Stimulated activated naive CD8-positive, alpha-beta T cell treated with anti-CD3 and anti-CD28 coated beads, Interleukin-15, Interleukin-2, amounts not matched to agents 100 U/mL and 50 U/mL, for 24 hours (primary cell): Measurements from ENCODE around the gene PI4KA.
"Not testable (repeated sequence)": the region's sequence is repeated elsewhere in the genome, so short reads cannot be mapped to it uniquely, and the experiment has no call there.

ENCODE experiments used
- ATAC-seq: fragments of 150-1000 bp; cut with Tn5 transposase; one replicate; pipeline ENCODE4 v1.10.0; 2021
- DNase-seq: peaks from one replicate; pipeline ENCODE4 v3.0.0; 2021

PI4KA gene

DNA sequence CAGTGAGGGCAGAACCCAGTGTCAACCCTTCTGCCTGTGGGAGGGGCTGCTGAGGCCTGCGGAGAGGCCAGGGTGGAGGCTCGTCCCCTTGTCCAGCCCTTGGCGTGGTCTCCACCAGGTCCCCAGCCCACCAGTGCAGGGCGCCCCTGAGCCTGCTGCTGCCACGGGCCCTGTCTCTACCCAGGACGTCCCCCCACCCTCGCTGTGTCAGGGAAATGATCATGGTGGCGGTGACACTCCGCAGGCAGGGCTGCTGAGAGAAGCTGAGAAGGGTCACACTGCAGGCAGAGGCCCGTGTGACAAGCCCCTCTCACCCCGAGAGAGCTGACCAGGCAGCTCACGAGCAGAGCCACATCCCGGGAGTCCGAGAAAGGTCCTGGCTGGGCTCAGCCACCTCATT, 164.4 kb downstream of the PI4KA start:
- not testable (repeated sequence) for DNase-seq, ATAC-seq

DNA sequence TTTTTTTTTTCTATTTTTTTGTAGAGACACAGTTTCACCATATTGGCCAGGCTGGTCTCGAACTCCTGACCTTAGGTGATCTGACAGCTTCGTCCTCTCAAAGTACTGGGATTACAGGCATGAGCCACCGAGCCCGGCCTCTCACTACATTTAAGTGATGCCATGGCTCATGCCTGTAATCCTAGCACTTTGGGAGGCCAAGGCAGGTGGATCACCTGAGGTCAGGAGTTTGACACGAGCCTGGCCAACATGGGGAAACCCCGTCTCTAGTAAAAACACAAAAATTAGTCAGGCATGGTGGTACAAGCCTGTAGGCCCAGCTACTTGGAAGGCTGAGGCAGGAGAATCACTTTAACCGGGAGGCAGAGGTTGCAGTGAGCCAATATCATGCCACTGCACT, 165.7 kb downstream of the PI4KA start:
- DNase-seq, ATAC-seq: not testable (repeated sequence)

DNA sequence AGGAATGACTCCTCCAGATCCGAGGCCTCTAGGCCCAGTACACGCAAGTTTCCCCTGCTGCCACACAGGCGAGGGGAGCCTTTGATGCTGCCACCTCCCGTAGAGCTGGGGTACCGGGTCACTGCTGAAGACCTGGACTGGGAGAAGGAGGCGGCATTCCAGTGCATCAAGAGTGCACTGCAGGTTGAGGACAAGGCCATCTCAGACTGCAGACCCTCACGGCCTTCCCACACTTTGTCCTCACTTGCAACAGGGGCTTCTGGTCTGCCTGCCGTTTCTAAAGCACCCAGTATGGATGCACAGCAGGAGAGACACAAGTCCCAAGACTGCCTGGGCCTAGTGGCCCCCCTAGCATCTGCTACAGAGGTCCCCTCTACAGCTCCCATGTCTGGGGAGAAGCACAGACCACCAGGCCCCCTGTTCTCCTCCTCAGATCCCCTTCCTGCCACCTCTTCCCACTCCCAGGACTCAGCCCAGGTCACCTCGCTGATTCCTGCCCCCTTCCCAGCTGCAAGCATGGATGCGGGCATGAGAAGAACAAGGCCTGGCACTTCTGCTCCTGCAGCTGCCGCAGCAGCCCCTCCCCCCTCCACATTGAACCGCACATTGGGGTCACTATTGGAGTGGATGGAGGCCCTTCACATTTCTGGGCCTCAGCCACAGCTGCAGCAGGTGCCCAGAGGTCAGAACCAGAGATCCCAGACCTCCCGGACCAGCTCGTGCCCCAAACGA, 167.9 kb downstream of the PI4KA start:
- not testable (repeated sequence) for ATAC-seq

DNA sequence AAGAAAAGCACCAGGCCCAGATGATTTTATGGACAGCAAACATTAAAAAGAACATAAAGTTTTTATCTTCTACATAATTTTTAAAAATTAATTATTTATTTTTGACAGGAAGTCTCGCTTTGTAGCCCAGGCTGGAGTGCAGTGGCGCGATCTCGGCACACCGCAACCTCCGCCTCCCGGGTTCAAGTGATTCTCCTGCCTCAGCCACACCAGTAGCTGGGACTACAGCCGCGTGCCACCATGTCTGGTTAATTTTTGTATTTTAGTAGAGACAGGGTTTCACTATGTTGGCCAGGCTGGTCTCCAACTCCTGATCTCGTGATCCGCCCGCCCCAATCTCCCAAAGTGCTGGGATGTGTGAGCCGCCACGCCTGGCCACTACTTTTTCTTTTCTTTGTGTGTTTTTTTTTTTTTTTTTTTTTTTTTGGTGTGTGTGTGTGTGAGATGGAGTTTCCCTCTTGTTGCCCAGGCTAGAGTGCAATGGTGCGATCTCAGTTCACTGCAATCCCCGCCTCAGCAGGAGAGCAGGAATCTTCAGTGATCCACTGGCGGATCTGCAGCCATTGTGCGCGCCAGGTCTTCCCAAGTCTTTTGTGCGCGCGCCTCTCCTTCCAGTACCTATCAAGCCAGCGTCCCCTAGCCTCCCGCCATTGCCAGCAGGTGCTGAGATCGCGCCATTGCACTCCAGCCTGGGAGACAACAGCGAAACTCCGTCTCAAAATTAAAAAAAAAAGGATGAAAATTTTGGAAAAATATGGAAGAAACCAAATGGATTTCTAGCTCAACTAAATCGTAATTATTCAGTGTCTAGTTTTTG, 171.0 kb downstream of the PI4KA start:
- not testable (repeated sequence) for DNase-seq, ATAC-seq

More for the DNA sequence above, 167.9 kb downstream of the PI4KA start:
- not testable (repeated sequence) for DNase-seq

DNA sequence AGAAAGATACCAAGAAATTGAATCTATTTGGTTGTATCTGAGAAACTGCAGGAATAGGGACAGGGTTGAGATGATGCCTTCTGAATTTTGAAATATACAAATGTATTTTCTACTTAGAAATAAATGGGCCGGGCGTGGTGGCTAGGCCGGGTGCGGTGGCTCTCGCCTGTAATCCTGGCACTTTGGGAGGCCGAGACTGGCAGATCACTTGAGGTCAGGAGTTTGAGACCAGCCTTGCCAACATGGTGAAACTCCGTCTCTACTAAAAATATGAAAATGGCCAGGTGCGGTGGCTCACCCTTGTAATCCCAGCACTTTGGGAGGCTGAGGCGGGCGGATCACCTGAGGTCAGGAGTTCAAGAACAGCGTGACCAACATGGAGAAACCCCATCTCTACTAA, 172.8 kb downstream of the PI4KA start:
- not testable (repeated sequence) for ATAC-seq, DNase-seq

DNA sequence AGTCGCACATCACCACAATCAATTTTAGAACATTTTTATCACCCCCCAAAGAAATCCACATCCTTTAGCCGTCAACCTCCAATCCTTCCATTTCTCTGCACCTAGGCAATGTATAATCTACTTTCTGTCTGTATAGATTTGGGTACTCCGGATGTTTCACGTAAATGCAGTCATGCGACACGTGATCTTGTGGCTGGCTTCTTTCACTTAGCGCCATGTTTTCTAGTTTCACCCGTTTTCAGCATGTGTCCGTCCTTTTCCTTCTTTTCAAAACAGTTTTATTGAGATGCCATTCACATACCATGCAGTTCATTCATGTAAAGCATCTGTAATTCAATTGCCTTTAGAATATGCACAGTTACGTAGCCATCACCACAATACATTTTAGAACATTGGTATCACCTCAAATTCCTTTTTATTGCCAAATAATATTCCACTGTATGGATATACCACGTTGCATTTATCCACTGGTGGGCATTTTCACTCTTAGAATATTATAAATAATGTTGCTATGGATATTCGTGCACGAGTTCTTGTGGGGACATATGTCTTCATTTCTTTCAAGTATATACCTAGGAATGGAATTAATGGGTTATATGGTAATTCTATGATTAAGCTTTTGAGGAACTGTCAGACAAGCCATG, 179.7 kb downstream of the PI4KA start:
- not testable (repeated sequence) for DNase-seq, ATAC-seq

DNA sequence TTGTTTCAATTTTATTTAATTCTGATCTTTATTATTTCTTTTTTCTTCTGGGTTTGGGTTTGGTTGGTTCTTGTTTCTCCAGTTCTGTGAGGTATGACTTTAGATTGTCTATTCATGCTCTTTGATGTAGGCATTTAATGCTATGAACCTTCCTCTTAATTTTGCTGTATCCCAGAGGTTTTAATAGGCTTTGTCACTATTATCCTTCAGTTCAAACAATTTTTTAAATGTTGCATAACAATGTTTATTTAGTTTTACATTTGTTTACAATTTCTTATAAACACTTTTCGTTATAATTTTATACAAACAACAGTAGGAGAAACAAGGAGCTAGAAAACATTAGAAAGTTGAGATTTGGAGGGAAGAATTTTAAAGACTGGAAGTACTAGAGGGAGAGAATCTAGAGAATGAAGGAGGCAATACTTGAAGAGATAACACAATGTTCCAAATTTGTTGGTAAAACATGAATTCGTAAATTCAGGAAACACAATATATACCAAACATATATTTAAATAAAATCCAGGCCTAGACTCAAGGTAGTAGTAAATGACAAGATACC, 180.8 kb downstream of the PI4KA start:
- DNase-seq (no peak), ATAC-seq (no peak)

DNA sequence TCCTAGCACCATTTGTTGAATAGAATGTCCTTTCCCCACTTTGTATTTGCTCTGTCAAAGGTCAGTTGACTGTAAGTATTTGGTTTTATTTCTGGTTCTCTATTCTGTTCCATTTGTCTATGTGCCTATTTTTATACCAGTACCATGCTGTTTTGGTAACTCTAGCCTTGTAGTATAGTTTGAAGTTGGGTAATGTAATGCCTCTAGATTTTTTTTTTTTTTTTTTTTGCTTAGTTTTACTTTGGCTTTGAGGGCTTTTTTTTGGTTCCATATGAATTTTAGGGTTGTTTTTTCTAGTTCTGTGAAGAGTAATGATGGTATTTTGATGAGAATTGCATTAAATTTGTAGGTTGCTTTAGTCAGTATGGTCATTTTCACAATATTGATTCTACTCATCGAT, 183.0 kb downstream of the PI4KA start:
- ATAC-seq, DNase-seq: not testable (repeated sequence)

DNA sequence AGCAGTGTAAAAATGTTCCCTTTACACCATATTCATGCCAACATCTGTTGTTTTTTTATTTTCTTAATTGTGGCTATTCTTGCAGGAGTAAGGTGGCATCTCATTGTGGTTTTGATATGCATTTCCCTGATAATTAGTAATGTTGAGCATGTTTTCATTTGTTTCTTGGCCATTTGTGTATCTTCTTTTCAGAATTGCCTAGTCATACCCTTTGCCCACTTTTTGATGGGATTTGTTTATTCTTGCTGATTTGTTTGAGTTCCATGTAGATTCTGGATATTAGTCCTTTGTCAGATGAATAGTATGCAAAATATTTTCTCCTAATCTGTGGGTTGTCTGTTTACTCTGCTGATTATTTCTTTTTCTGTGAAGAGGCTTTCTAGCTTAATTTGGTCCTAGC, 183.6 kb downstream of the PI4KA start:
- ATAC-seq (no peak), DNase-seq (no peak)

DNA sequence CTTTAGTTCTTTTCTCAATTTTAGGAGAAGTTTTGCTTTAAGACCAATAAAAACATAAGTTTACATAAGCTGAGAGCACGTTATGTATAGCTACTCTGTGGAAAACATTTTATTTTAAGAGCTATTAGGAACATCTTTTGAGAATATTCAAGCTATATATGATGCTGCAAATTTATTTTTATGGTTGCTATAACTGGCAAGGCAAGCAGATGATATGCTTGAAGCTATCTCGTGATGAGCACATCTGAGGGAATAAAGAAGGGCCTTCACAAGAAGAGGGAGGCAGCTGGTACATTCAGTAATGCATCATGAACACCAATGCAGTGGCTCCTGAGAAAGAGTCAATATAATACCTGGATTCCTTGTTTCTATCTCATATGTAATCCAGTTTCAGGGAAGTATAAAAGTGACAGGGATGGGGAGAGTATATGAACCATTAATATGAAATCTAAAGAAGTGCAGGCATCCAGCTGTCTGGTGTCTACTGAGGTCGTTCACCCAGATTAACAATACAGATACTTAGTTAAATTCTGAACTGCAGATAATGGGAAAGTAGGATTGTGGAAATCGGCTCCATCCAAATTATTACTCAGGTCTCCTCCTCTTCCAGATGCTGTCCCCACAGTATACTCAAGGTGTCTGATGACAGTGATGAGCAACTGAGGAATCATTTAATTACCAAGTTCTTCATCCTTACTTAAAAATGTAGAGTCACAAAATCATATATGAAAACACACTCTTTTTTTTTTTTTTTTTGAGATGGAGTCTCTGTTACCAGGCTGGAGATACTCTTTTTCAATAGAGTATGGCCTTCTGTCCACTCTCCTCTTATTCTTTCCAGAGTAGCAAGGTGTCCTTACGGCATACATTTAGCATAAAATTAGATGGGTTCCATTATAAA, 185.1 kb downstream of the PI4KA start:
- ATAC-seq: no peak
- no peak for DNase-seq

DNA sequence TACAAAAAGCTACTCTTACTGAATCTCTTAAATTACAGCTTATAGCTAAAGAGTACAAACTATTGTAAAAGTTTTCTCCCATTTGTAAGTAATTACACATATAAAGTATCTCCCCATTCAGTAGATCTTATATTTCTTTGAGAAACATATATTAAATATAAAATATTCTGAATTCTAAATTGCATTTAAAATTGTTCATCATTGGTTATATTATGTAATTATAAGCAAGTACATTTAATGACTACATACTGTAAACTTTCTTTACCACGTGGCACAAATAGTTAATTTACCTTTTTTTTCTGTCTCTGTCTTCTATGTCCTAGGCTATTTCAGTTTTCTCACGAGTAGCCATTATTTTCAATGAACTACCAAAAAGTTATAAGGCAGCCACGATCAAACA, 185.9 kb downstream of the PI4KA start:
- DNase-seq: no peak
- ATAC-seq: no peak

DNA sequence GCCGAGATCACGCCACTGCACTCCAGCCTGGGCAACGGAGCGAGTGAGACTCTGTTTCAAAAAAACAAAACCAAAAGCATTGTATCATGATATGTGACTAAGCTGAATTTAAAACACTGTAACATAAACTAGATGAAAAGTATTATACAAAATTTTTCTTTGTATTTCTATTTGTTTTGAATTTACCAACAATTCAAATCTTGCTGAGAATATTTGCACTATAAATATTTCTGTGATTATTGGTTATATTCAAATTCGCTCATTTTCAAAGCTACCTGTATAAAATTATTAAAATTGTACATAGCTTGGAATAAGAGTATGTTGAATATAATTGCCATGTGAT, 186.6 kb downstream of the PI4KA start:
- ATAC-seq: no peak
- no peak for DNase-seq

DNA sequence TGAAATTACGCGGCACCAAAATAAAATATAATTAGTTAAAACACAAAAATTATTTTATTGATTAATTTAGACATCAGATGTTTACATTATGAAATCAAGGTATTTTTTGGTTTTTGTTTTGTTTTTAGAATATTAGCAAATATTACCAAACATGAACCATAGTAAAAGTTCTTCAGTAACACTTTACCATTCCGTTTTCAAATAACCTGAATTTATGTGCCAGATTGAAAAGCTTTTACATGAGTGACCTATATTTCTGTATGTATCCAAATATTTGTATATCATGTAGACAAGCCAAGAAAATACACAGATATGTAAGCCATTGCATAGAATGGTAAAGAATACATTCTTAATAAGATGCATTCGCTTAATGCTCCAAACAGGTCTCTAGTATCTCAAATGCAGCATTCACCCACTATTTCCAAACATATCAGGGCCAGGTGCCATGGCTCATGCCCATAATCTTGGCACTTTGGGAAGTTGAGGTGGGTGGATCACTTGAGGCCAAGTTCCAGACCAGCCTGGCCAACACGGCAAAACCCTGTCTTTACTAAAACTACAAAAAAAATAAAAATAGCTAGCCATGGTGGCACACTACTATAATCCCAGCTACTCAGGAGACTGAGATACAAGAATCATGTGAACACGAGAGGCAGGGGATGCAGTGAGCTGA, 187.1 kb downstream of the PI4KA start:
- ATAC-seq (no peak), DNase-seq (no peak)

DNA sequence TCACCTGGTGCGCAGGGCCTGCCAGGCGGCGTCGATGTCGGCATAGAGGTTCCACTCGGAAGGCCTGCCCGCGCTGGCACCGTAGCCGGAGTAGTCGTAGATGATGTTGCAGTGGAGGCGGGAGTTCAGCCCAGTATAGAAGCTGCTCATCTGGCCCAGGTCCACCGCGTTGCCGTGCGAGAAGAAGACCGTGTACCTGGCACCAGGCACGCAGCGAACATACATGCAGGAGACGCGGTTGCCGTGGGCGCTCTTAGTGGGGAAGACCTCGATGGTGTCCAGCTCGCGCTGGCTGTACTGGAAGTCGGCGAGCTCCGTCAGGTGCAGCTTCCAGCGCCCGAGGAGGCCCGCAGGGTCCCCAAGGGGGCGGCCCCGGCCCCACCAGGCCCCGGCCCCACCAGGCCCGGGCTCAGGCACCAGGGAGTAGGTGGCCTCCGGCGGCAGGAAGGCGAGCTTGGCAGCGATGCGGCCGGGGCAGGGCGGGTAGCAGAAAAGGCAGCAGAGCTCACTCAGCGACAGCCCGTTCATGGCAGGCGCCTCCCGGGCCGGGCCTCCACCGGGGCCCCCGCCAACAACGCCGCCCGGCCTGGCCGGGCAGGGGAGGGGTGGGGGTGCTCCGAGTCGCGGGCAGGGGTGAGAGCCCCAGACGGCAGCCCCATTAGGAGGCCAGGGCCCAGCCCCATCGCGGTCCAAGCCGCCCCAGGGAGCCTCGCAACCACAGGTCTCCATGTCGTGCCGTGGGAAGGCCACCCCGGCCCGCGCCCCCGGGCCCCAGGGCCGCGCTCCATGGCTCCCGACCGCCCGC, 188.0 kb downstream of the PI4KA start:
- ATAC-seq: not testable (repeated sequence)

DNA sequence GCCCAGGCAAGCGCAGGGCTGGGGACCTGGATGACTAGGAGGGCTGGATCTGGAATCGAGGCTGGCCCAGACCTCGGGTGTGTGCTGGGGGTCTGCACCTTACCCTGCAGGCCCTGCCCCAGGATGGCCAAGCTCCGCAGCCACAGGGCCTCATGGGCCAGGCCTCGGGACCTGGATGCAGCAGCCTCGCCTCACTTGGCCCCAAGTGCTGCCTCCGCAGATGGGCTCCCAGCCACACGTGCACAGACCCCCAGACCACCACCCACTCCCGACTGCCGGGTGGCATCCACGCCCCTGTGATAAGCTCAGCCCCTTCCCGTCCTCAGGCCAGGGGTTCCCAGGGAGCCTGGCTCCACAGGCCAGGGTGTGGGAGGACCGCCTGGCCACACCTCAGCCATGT, 188.7 kb downstream of the PI4KA start:
- DNase-seq, ATAC-seq: not testable (repeated sequence)

More for the DNA sequence above, 188.0 kb downstream of the PI4KA start:
- DNase-seq: not testable (repeated sequence)

DNA sequence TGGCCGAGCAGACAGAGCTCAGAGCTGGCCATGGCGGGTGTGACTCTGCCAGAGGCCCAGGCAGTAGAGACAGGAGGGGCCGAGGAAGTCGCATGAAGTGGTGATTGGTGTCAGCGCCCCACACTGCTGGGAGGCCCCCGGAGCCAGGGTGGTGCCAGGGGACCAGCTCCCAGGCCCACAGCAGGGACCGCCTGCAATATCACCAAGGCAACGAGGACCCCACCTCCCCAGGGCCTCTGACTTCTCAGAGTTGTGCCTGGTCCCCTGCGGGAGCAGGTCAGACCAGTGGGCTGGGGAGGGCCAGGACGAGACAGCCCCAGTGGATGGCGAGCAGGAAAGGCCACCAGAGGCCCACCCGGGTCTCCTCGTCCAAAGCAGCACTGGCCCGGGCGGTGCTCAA, 189.1 kb downstream of the PI4KA start:
- DNase-seq, ATAC-seq: not testable (repeated sequence)

DNA sequence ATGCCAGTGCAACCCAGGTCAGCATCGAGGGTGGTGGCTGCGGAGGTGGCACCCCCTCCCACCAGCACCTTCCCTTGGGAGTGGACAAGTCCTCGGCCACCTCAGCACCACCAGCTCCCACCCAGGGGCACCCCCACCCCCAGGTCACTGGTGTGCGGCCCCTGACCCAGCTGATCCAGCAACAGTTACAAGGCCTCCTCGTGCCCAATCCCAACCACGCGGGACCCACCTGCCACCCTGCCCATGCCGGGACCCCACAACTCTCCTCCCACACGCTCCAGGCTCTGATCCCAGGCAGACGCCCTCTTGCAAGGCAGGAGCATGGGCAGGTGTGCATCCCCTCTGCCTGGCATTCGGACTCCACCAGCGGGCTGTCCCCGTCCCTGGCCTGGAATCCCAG, 189.8 kb downstream of the PI4KA start:
- ATAC-seq, DNase-seq: not testable (repeated sequence)

DNA sequence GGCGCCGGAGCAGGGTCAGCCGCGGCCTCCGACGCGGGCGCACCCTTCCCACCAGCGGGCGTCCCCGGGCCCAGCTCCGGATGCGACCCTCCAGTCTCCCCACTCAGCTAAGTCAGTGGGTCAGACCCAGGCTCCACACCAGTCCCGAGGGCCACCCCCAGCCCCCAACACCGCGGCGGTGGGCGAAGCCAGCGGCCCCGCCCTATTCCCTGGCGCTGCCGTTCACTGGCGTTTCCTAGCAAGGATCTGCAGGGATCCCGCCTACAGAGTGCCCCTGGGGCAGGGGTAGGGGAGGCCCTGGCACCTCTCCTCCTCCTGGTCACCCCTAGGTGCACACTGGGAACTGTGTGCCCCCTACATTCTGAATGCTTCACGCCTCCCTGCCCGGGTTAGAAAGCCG, 190.4 kb downstream of the PI4KA start:
- ATAC-seq: not testable (repeated sequence)

DNA sequence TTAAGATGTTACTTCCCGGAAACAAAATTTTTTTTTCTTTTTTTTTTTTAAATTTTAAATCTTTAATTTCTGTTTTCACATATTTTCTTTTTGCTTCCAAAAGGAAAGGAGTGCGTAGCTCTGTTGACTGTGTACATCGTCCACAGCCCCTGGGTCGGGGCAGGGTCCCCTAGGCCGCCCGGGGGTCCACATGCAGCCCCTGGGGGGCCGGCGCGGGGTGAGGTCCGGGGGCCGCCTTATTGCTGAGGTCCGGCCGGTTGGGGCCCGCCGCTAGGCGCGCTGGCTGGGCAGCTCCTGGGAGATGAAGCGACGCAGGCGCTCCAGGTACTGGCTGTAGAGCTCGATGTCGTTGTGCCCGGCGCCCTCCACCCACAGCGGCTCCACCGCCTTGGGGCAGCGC, 191.1 kb downstream of the PI4KA start:
- DNase-seq, ATAC-seq: not testable (repeated sequence)

More for the DNA sequence above, 190.4 kb downstream of the PI4KA start:
- DNase-seq: not testable (repeated sequence)

DNA sequence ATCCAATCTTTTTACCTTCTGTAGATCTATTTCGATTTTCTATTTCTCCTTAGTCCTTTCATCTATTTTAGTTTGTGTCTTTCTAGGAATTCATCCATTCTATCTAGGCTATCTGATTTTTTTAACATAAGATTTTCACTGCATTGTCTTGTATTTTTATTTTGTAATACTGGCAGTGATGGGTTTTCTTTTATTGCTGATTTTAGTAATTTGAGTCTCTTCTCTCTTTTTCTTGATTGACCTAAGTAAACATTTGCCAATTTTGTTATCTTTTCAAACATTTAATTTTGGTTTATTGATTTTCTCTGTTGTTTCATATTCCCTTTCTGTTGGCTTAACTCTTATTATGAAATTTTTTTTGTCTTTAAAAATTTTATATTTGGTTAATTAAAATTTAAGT, 192.1 kb downstream of the PI4KA start:
- ATAC-seq: no peak

More for the DNA sequence above, 192.1 kb downstream of the PI4KA start:
- no peak for DNase-seq
